PC-9 (cell line): ENCODE results near the gene ANKS1B. TPM values are rescaled to one million over a fixed set of nuclear protein-coding genes. Genes with fewer than 3 reads are reported as not detected.

Source experiments
- BruUV-seq: library from RNA; stranded (reverse); fragments of 400-500 nt; replicated peaks from 2 replicates; lab custom pipeline; 2021; lab: Mats Ljungman, UMichigan
- CTCF ChIA-PET: fragments of 300-600 bp; sonication (Branson Sonifier 250); formaldehyde crosslinking; loops from one replicate; lab custom pipeline; 2022; ENCODE audit warnings: antibody characterized with exemption; lab: Charles Lee
- POLR2A ChIA-PET: fragments of 300-600 bp; sonication (Branson Sonifier 250); formaldehyde crosslinking; loops from one replicate; lab custom pipeline; 2022; ENCODE audit warnings: antibody characterized with exemption; ENCODE audit not compliant: unreplicated experiment; lab: Charles Lee
- DNase-seq, 2 experiments: peaks; one replicate each; pipeline versions ENCODE4 v3.0.0 to v3.0.0-alpha.2; 2015 to 2022; ENCODE audit warnings: mixed read lengths in 1 of 2
- H2AFZ ChIP-seq: fragments of 200-600 bp; sonication (generic); 2 replicates; pipeline ENCODE4 v1.8.1; 2017; ENCODE audit warnings: antibody characterized with exemption
- H3F3A ChIP-seq: fragments of 200-600 bp; sonication (generic); 2 replicates; pipeline ENCODE4 v1.8.1; 2017; ENCODE audit warnings: antibody characterized with exemption, mild to moderate bottlenecking, low read depth; ENCODE audit not compliant: insufficient read depth
- H3K27ac ChIP-seq: fragments of 200-600 bp; sonication (generic); 2 replicates; pipeline ENCODE4 v1.6.1; 2016; ENCODE audit warnings: mixed run types
- H3K27me3 ChIP-seq: fragments of 200-600 bp; sonication (generic); 2 replicates; pipeline ENCODE4 v1.6.1; 2016; ENCODE audit warnings: low read depth, mixed run types; ENCODE audit not compliant: insufficient read depth
- H3K36me3 ChIP-seq: fragments of 200-600 bp; sonication (generic); 2 replicates; pipeline ENCODE4 v1.6.1; 2016; ENCODE audit warnings: low read depth, mixed run types
- H3K4me1 ChIP-seq: fragments of 200-600 bp; sonication (generic); replicated peaks from 2 replicates; pipeline ENCODE4 v1.6.1; 2016; ENCODE audit warnings: mixed run types; ENCODE audit not compliant: insufficient read depth
- H3K4me2 ChIP-seq: fragments of 200-600 bp; sonication (generic); 2 replicates; pipeline ENCODE4 v1.6.1; 2017; ENCODE audit warnings: mixed run types
- H3K4me3 ChIP-seq: fragments of 200-600 bp; sonication (generic); 2 replicates; pipeline ENCODE4 v1.6.1; 2016; ENCODE audit warnings: mixed run types
- H3K79me2 ChIP-seq: fragments of 200-600 bp; sonication (generic); 2 replicates; pipeline ENCODE4 v1.6.1; 2017; ENCODE audit warnings: low read depth, mixed run types
- H3K9me2 ChIP-seq: fragments of 200-600 bp; sonication (generic); 2 replicates; pipeline ENCODE4 v1.8.1; 2017; ENCODE audit warnings: mild to moderate bottlenecking; ENCODE audit not compliant: insufficient read depth
- H3K9me3 ChIP-seq: fragments of 200-600 bp; sonication (generic); 2 replicates; pipeline ENCODE4 v1.8.1; 2016; ENCODE audit warnings: low read depth; ENCODE audit not compliant: insufficient read depth
- H4K20me1 ChIP-seq: fragments of 200-600 bp; sonication (generic); 2 replicates; pipeline ENCODE4 v1.8.1; 2017; ENCODE audit not compliant: insufficient read depth
- EZH2 ChIP-seq: fragments of 200-600 bp; sonication (generic); IDR thresholded peaks from 2 replicates; pipeline ENCODE4 v1.8.0; 2017; ENCODE audit warnings: antibody characterized with exemption, low read depth
- intact Hi-C: fragments of 100-400 bp; cut with micrococcal nuclease; formaldehyde crosslinking; loops from one replicate; pipeline ENCODE4 v1.10.0; 2022; ENCODE audit not compliant: unreplicated experiment
- total RNA-seq: library from RNA; stranded (reverse); gene quantifications from 2 replicates; pipeline ENCODE4 v1.2.3, GENCODE V29; 2021
- TF ChIP-seq, protein P1 (sequence below): fragments of 200-600 bp; sonication (generic); conservative IDR thresholded peaks from 2 replicates; pipeline ENCODE4 v1.6.1; 2017; ENCODE audit warnings: mixed run types, antibody characterized with exemption, mild to moderate bottlenecking, moderate library complexity

Gene ANKS1B
- total RNA-seq, 1 experiment from 2014 or later = not detected

DNA sequence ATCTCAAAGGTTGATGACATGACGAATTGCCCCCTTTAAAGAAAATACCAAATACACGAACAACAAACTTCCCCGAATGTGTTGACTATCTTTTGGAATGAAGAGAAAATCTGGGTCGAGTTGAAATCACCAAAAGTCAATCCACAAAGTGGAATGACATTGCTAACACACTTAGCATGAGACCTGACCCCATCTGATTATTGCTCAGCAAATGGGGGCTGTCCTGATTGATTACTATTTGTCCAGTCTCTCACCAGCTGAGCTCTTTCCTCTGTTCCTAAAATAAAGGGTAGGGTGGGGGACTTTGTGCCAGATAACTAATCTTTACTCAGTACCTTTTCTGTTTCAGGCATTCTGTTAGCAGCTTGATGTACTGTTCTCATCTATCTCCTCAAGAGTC, 1116.2 kb downstream of the ANKS1B start:
- ChIA-PET POLR2A (no interaction called here), CTCF (no interaction called here)
- Histone ChIP-seq H3K27me3 (peaks cover 46% of the 10 kb centered on the region), H2AFZ (no peak overlapping the region), H3K27ac (no peak overlapping the region), H3K9me3 (no peaks in the 10 kb centered on the region), H3K36me3 (no peaks in the 10 kb centered on the region), H3K79me2 (no peaks in the 10 kb centered on the region), H3K4me3 (no peak overlapping the region), H4K20me1 (no peaks in the 10 kb centered on the region), H3K4me2 (no peak overlapping the region), H3K9me2 (no peaks in the 10 kb centered on the region), H3F3A (no peaks in the 10 kb centered on the region), H3K4me1 (no peaks in the 10 kb centered on the region)
- intact Hi-C loops = no loop called here
- no TSS peak for BruUV-seq
- TF ChIP-seq, protein P1, sequence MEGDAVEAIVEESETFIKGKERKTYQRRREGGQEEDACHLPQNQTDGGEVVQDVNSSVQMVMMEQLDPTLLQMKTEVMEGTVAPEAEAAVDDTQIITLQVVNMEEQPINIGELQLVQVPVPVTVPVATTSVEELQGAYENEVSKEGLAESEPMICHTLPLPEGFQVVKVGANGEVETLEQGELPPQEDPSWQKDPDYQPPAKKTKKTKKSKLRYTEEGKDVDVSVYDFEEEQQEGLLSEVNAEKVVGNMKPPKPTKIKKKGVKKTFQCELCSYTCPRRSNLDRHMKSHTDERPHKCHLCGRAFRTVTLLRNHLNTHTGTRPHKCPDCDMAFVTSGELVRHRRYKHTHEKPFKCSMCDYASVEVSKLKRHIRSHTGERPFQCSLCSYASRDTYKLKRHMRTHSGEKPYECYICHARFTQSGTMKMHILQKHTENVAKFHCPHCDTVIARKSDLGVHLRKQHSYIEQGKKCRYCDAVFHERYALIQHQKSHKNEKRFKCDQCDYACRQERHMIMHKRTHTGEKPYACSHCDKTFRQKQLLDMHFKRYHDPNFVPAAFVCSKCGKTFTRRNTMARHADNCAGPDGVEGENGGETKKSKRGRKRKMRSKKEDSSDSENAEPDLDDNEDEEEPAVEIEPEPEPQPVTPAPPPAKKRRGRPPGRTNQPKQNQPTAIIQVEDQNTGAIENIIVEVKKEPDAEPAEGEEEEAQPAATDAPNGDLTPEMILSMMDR = no peak
- TF ChIP-seq EZH2 = no peak
- no peak for DNase-seq

DNA sequence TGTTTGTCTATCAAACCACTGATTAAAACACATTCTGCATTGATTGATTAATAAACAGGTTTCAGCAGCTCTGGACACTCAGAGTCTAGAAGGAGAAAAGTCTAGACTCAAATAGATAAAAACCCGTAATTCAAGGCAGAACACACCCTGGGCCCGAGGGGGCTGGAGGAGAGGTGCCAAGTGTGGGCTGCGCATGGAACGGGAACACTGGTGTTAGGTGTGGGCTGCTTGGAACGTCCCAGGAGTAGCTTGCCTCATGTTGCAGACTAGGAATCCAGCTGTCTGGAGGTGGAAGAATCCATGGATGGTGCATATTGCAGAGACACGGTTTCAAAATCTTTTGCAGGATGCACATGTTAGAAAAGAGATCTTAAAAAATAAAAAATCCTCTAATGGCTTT, 1116.7 kb downstream of the ANKS1B start:
- Histone ChIP-seq H3K79me2 (no peaks in the 10 kb centered on the region), H3K4me1 (no peaks in the 10 kb centered on the region), H4K20me1 (no peaks in the 10 kb centered on the region), H3K9me3 (no peaks in the 10 kb centered on the region), H3K36me3 (no peaks in the 10 kb centered on the region), H3K27ac (no peak overlapping the region), H3K27me3 (peaks cover 50% of the 10 kb centered on the region), H3F3A (no peaks in the 10 kb centered on the region), H3K4me3 (no peak overlapping the region), H3K9me2 (no peaks in the 10 kb centered on the region), H3K4me2 (no peak overlapping the region), H2AFZ (no peak overlapping the region)
- intact Hi-C loops = no loop called here
- no TSS peak for BruUV-seq
- DNase-seq = no peak
- TF ChIP-seq, protein P1 = no peak
- TF ChIP-seq EZH2 = no peak
- ChIA-PET CTCF (no interaction called here), POLR2A (interaction anchor here (0.6 kb wide), 1 partner anchor 1258 kb away, joined by 6 read pairs; no protein-coding TSS in a partner anchor)

DNA sequence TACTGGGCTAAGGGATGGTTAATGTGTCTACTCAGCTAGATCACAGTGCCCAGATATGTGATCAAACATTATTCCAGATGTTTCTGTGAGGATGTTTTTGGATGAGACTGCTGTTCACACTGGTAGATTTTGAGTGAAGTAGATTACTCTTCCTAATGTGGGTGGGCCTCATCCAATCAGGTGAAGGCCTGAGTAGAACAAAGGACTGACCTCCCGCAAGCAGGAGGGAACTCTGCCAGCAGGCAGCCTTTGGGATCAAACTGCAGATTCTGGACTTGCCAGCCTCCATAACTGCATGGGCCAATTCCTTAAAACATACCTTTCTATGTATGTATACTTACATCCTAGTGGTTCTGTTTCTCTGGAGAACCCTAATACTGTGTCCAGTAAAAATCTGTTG, 1120.4 kb downstream of the ANKS1B start:
- Histone ChIP-seq H3K9me3 (no peaks in the 10 kb centered on the region), H2AFZ (no peak overlapping the region), H3K79me2 (no peaks in the 10 kb centered on the region), H3K27me3 (peaks cover 59% of the 10 kb centered on the region), H3F3A (no peaks in the 10 kb centered on the region), H3K4me1 (no peaks in the 10 kb centered on the region), H3K36me3 (no peaks in the 10 kb centered on the region), H3K9me2 (no peaks in the 10 kb centered on the region), H3K27ac (no peak overlapping the region), H4K20me1 (no peaks in the 10 kb centered on the region), H3K4me3 (no peak overlapping the region), H3K4me2 (no peak overlapping the region)
- TF ChIP-seq, protein P1 = no peak
- no peak for TF ChIP-seq EZH2
- DNase-seq = no peak
- POLR2A ChIA-PET = no interaction called here
- no TSS peak for BruUV-seq
- CTCF ChIA-PET = no interaction called here
- intact Hi-C loops = no loop called here
